Prostate gland (tissue), 2 donors: ENCODE data around the gene GID8. TPM values are rescaled to one million over a fixed set of nuclear protein-coding genes. Genes with fewer than 3 reads are reported as not detected.

Experiments used
- DNase-seq: peaks from one replicate; pipeline ENCODE4 v3.0.0-alpha.2; 2019; ENCODE audit warnings: low spot score
- H3K27ac ChIP-seq, 2 donors: fragments of 200-600 bp; sonication (generic); 2 replicates each; pipeline ENCODE4 v1.5.1; 2017 to 2019
- H3K27me3 ChIP-seq: fragments of 200-600 bp; sonication (generic); replicated peaks from 2 replicates; pipeline ENCODE4 v1.5.1; 2019; ENCODE audit not compliant: insufficient read depth
- H3K36me3 ChIP-seq, 2 donors: fragments of 200-600 bp; sonication (generic); 1 replicate in 1 of 2; 2 replicates in 1 of 2; pipeline versions ENCODE4 v1.5.1 to v1.8.1; 2017 to 2019
- H3K4me1 ChIP-seq: fragments of 200-600 bp; sonication (generic); replicated peaks from 2 replicates; pipeline ENCODE4 v1.5.1; 2019
- H3K4me3 ChIP-seq, 2 donors: fragments of 200-600 bp; sonication (generic); 2 replicates each; pipeline ENCODE4 v1.5.1; 2017 to 2019
- H3K9me3 ChIP-seq: fragments of 200-600 bp; sonication (generic); 2 replicates; pipeline ENCODE4 v1.5.1; 2017
- CTCF ChIP-seq, 4 experiments: fragments of 200-600 bp in 2 of 4; fragments of 450-650 bp in 2 of 4; sonication (generic) in 2 of 4; IDR thresholded peaks; 1 replicate in 3 of 4; 2 replicates in 1 of 4; pipeline ENCODE4 v1.5.1; 2016 to 2019; ENCODE audit warnings: antibody characterized with exemption in 4 of 4, mild to moderate bottlenecking in 2 of 4, moderate library complexity in 2 of 4
- POLR2A ChIP-seq: fragments of 450-650 bp; IDR thresholded peaks from one replicate; pipeline ENCODE4 v1.6.1; 2016; ENCODE audit warnings: antibody characterized with exemption, mild to moderate bottlenecking
- POLR2AphosphoS5 ChIP-seq: sonication (generic); formaldehyde crosslinking; IDR thresholded peaks from one replicate; pipeline ENCODE4 v1.6.1; 2017; ENCODE audit warnings: antibody characterized with exemption
- WGBS: methylation state at CpG from one replicate; pipeline ENCODE4 v1.1.5; 2018; 5-methylcytosine and 5-hydroxymethylcytosine counted together
- intact Hi-C: fragments of 100-400 bp; cut with DNase I; formaldehyde crosslinking; loops from one replicate; pipeline ENCODE4 v1.14.2; 2022
- total RNA-seq, 2 donors: library from RNA; depleted of rRNA; stranded (reverse); fragments of >200 nt; gene quantifications; one replicate each; pipeline ENCODE4 v1.1.0, GENCODE V29; 2016

GID8 gene
- total RNA-seq, 2 donors from 2014 or later, result 38.7 to 42.7 TPM

GRCh38 chr20:62961310-62961783 is 23.4 kb downstream of the GID8 start:
- Histone ChIP-seq H3K27ac (no peak overlapping the region), H3K4me1 (no peaks in the 10 kb centered on the region), H3K4me3 (no peak overlapping the region), H3K9me3 (no peaks in the 10 kb centered on the region), H3K36me3 (no peaks in the 10 kb centered on the region), H3K27me3 (no peaks in the 10 kb centered on the region)
- TF ChIP-seq POLR2AphosphoS5 (no peak), POLR2A (no peak), CTCF (IDR thresholded peaks at IDR 0.05) (no peak)
- WGBS, result 59% methylated on average over 16 of the region's 19 CpGs
- DNase-seq, result no peak
- intact Hi-C loops, result no loop called here

GRCh38 chr20:62961799-62962198 is 23.9 kb downstream of the GID8 start:
- TF ChIP-seq POLR2AphosphoS5 (no peak), POLR2A (no peak), CTCF (IDR thresholded peaks at IDR 0.05) (no peak)
- no peak overlapping the region for H3K27ac ChIP-seq
- intact Hi-C loops, result no loop called here
- no peaks in the 10 kb centered on the region for H3K4me1 ChIP-seq
- H3K9me3 ChIP-seq, result no peaks in the 10 kb centered on the region
- no peaks in the 10 kb centered on the region for H3K36me3 ChIP-seq
- H3K4me3 ChIP-seq, result no peak overlapping the region
- WGBS, result 83% methylated on average over 7 of the region's 8 CpGs
- no peaks in the 10 kb centered on the region for H3K27me3 ChIP-seq
- no peak for DNase-seq

- no peaks in the 10 kb centered on the region for H3K27me3 ChIP-seq
- no peaks in the 10 kb centered on the region for H3K9me3 ChIP-seq
- H3K27ac ChIP-seq, result no peak overlapping the region
- WGBS, result 92% methylated on average over 24 of the region's 30 CpGs
- no peaks in the 10 kb centered on the region for H3K4me1 ChIP-seq
- TF ChIP-seq CTCF (IDR thresholded peaks at IDR 0.05) (no peak), POLR2A (no peak), POLR2AphosphoS5 (no peak)
- H3K4me3 ChIP-seq, result no peak overlapping the region
- DNase-seq, result no peak
- intact Hi-C loops, result no loop called here
- H3K36me3 ChIP-seq, result no peaks in the 10 kb centered on the region
These were observed 24.4 kb downstream of the GID8 start for GRCh38 chr20:62962221-62962879.

GRCh38 chr20:62962891-62963613 is 25.1 kb downstream of the GID8 start:
- no peak overlapping the region for H3K27ac ChIP-seq
- 91% methylated on average over 29 of the region's 32 CpGs for WGBS
- no peaks in the 10 kb centered on the region for H3K9me3 ChIP-seq
- no peaks in the 10 kb centered on the region for H3K36me3 ChIP-seq
- intact Hi-C loops, result no loop called here
- DNase-seq, result no peak
- H3K4me1 ChIP-seq, result no peaks in the 10 kb centered on the region
- TF ChIP-seq POLR2A, result no peak
- TF ChIP-seq POLR2AphosphoS5, result no peak
- no peak for TF ChIP-seq CTCF (IDR thresholded peaks at IDR 0.05)
- no peaks in the 10 kb centered on the region for H3K27me3 ChIP-seq
- no peak overlapping the region for H3K4me3 ChIP-seq
